NCI-H1417 treated with DMSO at 0.1 percent for 48 hours (cell line): ENCODE results near the gene TCEANC2.
"Not testable (repeated sequence)": the region's sequence is repeated elsewhere in the genome, so short reads cannot be mapped to it uniquely, and the experiment has no call there.

Experiments
- DNase-seq: peaks from one replicate; lab custom pipeline; 2025; lab: John Stamatoyannopoulos, UW

Gene TCEANC2

DNA sequence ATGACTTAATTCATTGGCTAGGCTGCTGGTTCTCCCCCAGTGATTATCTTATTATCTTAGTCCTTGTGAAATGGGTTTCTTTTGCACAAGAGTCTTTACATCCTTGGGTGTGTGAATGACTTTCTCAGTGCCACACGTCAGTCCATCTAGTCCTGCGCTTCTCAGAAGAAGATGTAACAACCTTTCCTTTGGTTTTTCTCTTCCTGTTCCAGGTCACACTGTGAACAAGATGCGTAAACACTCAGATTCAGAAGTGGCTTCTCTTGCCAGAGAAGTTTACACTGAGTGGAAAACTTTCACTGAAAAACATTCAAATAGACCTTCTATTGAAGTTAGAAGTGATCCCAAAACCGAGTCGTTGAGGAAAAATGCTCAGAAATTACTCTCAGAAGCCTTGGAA is 35.0 kb downstream of the TCEANC2 start:
- DNase-seq: no peak

DNA sequence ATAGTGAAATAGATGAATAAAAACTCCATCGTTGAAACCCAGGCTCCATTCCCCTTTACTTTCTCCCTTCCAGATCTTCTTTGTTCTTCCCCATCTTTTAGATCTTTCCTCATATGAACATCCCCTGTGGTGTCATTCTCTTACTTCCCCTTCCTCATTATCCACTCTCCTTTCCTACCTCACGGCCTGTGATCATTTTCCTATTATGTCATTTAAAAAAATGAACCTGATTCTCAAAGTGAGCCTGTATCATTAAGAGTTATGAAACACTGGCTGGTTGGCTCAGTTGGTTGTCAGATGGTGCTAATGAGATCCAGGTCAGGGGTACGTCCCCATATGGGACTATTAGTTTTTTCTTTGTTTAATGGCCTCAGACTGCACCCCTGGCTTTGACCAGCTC is 38.3 kb downstream of the TCEANC2 start:
- DNase-seq: no peak

DNA sequence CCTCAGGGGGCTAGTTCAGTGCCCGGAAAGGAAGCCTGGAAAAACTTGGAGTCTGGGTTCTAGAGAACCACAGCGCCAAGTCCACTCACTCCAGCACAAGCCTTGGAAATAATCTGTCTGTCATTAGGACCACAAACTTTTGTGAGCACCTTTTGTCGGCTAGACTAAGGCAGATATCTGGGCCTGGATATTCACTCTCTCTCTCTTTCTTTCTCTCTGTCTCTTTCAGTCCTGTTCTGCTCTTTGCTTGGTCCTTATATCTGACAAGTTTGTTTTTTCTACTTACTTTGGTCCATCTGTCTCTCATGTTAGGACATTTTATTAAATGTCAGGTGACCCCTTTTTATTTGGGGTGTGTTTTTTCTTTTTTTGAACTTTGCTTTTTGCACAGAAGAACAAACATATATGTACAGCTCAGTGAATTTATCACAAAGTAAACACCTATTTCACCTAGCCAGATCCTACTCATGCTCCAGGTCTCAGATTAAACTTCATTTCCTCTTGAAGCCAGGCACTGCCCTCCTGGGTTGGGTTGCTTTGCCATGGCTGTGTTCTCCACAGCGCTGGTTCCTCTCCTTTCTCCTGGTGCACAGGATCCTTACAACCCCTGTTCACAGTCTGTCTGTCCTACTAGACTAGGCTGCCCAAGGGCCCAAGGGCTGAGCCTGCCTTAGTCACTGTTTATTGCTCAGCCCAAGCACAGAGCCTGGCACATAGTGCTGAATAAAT is 40.8 kb downstream of the TCEANC2 start:
- DNase-seq: no peak

- not testable (repeated sequence) for DNase-seq
These were observed 41.3 kb downstream of the TCEANC2 start for GRCh38 chr1:54094730-54095105.

DNA sequence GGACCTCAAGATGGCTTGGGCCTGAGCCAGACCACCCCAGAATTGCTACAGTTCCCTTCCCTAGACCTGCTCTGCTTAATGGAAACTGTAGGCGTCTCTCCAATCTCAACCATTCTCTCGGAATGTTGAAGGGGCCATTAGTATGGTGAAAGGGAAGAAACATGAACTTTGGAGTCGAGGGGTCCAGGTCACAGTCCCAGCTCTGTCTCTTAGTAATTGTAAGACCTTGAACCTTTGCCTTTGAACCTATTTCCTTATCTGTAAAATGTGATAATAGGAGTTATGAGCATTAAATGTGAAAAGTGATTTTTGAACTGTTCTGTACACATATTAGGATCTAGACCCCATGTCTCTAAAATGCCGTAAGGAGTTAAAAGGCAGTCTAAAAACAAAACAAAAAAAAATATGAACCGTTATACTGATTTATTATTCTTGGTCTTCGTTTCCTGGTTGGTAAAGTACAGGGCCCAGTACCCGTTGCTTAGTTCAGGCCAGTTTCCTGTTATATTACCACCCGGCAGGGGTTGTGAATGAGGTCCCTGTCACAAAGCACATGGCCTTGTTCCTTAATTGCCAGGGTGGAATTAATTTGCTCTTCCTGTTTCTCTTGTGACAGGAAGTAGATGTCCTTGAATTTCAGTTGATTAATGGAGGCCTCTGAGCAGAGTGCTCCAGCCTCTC is 42.3 kb downstream of the TCEANC2 start:
- DNase-seq: peak; percentile 12

DNA sequence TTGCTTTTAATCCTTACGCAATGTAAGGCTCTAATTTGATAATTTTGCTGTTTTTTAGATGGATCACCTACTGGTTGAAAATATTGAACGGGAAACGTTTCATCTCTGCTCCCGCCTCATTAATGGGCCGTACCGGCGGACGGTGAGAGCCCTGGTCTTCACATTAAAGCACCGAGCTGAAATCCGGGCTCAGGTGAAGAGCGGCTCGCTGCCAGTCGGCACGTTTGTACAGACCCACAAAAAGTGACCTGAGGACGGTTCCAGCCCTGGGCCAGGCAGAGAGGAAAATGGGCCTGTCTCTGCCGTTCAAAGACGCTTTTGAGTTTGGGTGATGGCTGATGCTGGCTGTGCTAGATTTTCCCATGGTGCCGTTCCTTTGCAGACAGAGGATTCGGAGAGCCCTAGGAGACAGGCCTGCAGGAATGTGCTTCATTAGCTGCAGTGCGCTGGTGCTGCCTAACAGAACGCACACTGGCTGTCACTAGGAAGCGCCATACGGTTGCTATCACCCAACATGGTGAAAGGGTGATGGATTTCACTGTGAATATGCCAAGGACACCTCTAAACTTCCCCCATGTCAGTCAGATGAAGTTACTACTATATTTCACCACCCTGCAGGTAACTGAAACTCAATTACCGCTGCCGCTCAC is 42.9 kb downstream of the TCEANC2 start:
- no peak for DNase-seq

DNA sequence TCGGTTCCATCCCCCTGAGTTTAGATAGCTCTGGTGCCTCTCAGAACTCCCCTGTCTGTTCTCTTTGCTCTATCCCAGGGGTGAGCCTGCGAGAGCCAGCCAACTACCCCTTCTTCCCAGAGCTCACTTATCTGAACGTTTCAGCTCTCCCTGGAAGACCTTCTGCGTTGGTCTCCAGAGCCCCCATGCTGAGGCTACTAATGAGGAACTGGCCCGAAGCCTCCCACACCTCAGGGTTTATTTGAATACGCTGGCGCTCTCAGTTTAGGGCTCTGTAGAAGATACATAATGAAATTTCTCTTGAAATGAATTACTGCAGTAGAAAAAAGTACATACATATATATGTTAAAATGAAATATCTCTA is 43.5 kb downstream of the TCEANC2 start:
- DNase-seq: no peak

GRCh38 chr1:54099061-54099610 is 45.7 kb downstream of the TCEANC2 start:
- no peak for DNase-seq

- DNase-seq: no peak
These were observed 47.1 kb downstream of the TCEANC2 start for GRCh38 chr1:54100500-54100899.

- DNase-seq: no peak
These were observed 50.0 kb downstream of the TCEANC2 start for GRCh38 chr1:54103414-54103813.

GRCh38 chr1:54104613-54105012 is 51.2 kb downstream of the TCEANC2 start:
- not testable (repeated sequence) for DNase-seq

GRCh38 chr1:54105080-54105479 is 51.7 kb downstream of the TCEANC2 start:
- no peak for DNase-seq

- DNase-seq: no peak
These were observed 52.4 kb downstream of the TCEANC2 start for GRCh38 chr1:54105736-54106269.

- no peak for DNase-seq
These were observed 53.7 kb downstream of the TCEANC2 start for GRCh38 chr1:54107131-54107530.

DNA sequence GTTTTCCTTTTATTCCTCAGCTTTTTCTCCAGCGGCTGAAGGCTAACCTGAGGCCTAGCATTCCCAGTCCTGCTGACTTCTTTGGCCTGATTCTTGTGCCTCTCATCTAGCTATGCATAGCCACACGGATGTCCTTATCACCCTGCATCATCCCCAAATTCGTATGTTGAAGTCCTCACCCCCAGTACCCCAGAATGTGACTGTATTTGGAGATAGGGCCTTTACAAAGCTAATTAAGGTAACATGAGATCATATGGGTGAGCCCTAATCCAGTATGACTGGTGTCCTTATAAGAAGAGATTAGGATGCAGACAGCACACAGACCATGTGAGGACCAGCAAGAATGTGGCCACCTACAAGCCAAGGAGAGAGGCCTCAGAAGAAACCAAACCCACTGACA is 54.7 kb downstream of the TCEANC2 start:
- DNase-seq: no peak

DNA sequence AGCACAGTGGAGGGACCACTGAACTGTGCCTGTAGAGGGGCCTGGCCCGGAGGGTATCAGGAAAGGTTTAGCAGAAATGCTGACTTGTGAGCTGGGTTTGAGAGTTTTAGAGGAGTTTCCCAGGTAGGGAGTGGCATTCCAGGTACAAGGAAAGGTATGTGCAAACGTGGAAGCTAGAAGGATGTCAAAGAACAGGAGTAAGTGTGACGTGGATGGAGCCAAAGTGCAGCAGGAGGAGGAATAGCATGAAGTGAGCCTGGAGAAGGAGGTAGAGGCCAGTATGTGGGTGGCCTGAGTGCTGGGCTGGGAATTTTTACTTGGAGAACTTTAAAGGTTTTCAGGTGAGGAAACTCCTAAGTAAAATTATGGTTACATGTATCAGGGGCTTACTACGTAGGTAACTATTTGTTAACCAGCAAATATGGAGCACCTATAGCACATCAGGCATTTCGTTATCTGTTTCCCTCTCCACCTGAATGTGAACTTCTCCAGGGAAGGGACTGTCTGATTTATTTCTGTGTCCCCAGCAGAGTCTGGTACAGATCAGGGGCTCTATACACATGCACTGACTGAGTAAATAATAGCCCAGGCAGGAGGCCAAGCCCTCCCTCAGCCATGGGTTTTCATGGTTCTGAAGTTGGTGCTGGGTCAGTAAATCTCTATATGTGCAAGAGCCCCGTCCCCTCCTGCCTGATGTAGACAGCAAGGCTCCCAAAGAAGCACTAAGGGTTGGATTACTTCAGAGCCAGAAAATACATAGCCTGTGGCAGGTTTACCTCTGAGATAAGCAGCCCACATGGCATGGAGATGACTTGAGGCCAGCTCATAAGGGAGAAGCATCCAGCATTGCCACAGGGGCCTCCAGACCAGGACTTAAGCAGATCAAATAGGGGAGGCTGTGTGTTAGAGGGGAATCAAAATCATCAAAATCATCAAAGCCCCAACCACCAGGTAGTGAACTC is 56.0 kb downstream of the TCEANC2 start:
- DNase-seq: no peak

DNA sequence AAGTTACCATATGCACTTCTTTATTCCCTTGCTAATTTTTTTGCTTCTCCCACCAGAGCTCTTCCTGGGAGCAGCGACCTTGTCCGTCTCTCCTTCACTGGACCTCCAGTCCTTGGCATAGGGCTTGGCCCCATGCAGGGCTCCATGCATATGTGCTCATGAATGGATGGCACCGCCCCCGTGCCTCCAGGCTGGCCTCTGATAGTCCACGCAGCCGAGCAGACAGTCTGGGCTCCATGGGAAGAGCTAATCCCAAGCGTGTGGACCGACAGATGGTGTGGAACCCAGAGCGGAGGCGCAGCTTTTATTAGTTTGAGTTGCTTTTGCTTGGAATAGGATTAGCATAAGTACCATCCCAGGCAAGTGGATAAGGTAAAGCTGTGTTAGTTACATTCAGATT is 57.6 kb downstream of the TCEANC2 start:
- no peak for DNase-seq

- no peak for DNase-seq
These were observed 58.2 kb downstream of the TCEANC2 start for GRCh38 chr1:54111624-54112023.

- DNase-seq: no peak
These were observed 58.6 kb downstream of the TCEANC2 start for GRCh38 chr1:54112027-54112426.

DNA sequence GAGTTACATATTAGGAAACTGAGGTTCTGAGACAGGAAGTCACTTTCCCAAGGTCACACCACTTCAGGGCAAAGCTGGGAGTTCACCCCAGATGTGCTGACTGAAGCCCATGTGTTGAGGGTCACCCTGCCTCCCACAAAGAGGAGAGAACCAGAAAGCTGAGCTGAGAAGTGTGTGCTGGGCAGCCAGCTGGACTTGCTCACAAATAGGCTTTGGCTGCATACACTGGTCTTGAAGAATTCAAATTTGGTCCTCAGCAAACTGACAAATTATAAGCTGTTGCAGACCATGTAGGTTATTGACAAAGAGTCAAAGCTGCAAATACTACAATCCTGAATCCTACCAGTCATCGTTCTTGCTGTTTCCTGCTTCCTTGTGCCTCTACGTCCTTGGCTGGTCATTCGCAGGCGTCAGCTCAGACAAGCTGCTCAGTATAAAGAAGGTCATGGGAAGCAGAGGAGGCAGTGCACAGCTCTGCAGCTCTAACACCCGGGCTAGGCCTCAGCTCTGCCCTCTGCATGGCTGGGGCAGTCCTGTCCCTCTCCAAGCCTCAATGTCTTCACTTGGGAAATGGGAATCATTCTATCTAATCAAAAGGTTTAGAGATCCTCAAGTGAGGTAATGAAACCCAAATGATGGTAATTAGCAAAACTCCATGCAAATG is 59.4 kb downstream of the TCEANC2 start:
- no peak for DNase-seq

DNA sequence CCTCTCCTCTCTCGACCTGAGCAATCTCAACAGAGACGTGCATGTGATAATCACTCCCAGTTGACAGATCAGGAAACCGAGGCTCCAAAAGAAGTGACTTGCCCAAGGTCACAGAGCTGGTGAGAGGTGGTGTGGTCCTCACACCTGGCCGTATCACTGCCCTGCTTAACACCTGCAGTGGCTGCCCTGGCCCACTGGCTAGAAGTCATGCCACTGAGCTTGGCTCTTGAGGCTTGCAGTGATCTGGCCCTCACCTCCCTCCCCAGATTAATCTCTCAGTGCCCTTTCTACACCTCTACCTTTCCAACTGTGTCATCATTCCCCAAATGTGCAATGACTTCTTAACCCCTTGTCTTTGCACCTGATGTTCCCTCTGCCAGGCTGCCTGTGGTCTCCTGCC is 60.6 kb downstream of the TCEANC2 start:
- DNase-seq: no peak
